DND-41 (cell line): ENCODE measurements around the gene MPL.

Experiments used
- EZH2 ChIP-seq: IDR thresholded peaks from 3 replicates; pipeline ENCODE4 v1.6.1; 2012; ENCODE audit warnings: borderline replicate concordance, low read depth, mild to moderate bottlenecking, moderate library complexity, low read length, inconsistent platforms; ENCODE audit not compliant: severe bottlenecking
- TF ChIP-seq, protein P1 (sequence below): IDR thresholded peaks from 2 replicates; pipeline ENCODE4 v1.5.1; 2012; ENCODE audit warnings: borderline replicate concordance, low read length, moderate library complexity, mild to moderate bottlenecking; ENCODE audit not compliant: poor library complexity, severe bottlenecking; ENCODE audit errors: extremely low read depth

DNA sequence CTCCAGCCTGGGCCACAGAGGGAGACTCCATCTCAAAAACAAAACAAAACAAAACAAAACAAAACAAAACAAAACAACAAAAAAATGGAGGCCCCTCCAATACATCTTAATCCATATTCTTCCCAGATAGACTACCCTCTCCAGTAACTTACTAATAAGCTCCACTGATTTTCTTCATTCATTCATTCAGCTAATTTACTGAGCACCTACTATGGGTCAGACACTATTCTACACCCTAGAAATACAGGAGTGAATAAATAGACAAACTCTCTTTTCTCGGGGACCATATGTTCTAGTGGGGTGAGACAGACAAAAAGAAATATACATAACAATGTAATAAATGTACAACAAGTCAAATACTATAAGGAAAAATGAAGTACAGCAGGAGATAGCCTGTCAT lies 13.4 kb downstream of the MPL start:
- TF ChIP-seq, protein P1, sequence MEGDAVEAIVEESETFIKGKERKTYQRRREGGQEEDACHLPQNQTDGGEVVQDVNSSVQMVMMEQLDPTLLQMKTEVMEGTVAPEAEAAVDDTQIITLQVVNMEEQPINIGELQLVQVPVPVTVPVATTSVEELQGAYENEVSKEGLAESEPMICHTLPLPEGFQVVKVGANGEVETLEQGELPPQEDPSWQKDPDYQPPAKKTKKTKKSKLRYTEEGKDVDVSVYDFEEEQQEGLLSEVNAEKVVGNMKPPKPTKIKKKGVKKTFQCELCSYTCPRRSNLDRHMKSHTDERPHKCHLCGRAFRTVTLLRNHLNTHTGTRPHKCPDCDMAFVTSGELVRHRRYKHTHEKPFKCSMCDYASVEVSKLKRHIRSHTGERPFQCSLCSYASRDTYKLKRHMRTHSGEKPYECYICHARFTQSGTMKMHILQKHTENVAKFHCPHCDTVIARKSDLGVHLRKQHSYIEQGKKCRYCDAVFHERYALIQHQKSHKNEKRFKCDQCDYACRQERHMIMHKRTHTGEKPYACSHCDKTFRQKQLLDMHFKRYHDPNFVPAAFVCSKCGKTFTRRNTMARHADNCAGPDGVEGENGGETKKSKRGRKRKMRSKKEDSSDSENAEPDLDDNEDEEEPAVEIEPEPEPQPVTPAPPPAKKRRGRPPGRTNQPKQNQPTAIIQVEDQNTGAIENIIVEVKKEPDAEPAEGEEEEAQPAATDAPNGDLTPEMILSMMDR, result no peak
- no peak for TF ChIP-seq EZH2
